Measurements from ENCODE around the gene OR52B2.

- no peak for TF ChIP-seq CTCF (IDR thresholded peaks at IDR 0.05; ENCODE audit: poor library complexity, severe bottlenecking)
- no peak for TF ChIP-seq REST (IDR thresholded peaks at IDR 0.05; ENCODE audit: borderline replicate concordance)
- no peak for TF ChIP-seq EP300 (conservative IDR thresholded peaks at IDR 0.05; ENCODE audit: poor library complexity, severe bottlenecking)
- no peak for TF ChIP-seq POLR2AphosphoS5 (IDR thresholded peaks at IDR 0.05)
- TF ChIP-seq RAD21 (conservative IDR thresholded peaks at IDR 0.05): no peak
- no peak for TF ChIP-seq SMC3 (conservative IDR thresholded peaks at IDR 0.05; ENCODE audit: poor library complexity)
- TF ChIP-seq TAF1 (IDR thresholded peaks at IDR 0.05; ENCODE audit: low read depth): no peak
- no peak for TF ChIP-seq EZH2 (IDR thresholded peaks at IDR 0.05; ENCODE audit: borderline replicate concordance, insufficient read depth, low read length, poor library complexity, severe bottlenecking)
- TF ChIP-seq MXI1 (conservative IDR thresholded peaks at IDR 0.05; ENCODE audit: poor library complexity, severe bottlenecking): no peak
Observed at GRCh38 chr11:6151117-6151516, 19.0 kb downstream of the OR52B2 start.

Data from neural cell (in vitro differentiated cells).